ENCODE data around the gene DYNLT1. TPM values are rescaled to one million over a fixed set of nuclear protein-coding genes. Genes with fewer than 3 reads are reported as not detected.
A peak's percentile ranks its signal among the peaks of the same experiment; 100 is the strongest.
"Not testable (repeated sequence)": the region's sequence is repeated elsewhere in the genome, so short reads cannot be mapped to it uniquely, and the experiment has no call there.

DYNLT1 gene
- total RNA-seq, 4 donors from 2014 or later: 83.9 to 125 (median 113) TPM

DNA sequence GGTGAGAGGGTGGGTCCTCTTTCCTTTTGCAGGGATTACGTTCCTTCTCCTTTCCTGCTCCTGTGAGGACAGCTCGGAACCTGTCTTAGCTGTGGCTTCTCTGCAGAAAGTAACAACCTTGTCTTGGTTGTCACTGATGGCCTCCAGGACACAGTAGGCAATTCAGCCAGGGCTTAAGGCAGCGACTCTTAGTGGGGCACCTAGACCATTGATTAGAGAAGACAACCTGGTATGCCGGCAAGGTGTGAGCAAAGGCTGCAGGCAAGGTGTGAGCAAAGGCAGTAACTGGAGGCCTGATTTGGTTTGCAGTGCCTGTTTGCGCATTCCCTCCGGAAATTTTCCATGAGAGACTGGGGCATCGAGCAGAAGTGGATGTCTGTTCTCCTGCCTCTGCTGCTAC lies 37.6 kb downstream of the DYNLT1 start:
- Histone ChIP-seq H3K36me3 (peaks cover 0 to 74% of the 10 kb centered on the region in 2 donors), H3K27ac (no peak overlapping the region), H3K4me1 (no peaks in the 10 kb centered on the region), H3K9me3 (no peaks in the 10 kb centered on the region), H3K4me3 (no peak overlapping the region), H3K27me3 (no peaks in the 10 kb centered on the region)
- 92 to 95% methylated on average over 4 to 6 of the region's 7 CpGs for WGBS, 2 donors (ENCODE audit: low coverage in 1 of 2)
- TF ChIP-seq POLR2AphosphoS5 (IDR thresholded peaks at IDR 0.05): no peak
- TF ChIP-seq, protein P1, sequence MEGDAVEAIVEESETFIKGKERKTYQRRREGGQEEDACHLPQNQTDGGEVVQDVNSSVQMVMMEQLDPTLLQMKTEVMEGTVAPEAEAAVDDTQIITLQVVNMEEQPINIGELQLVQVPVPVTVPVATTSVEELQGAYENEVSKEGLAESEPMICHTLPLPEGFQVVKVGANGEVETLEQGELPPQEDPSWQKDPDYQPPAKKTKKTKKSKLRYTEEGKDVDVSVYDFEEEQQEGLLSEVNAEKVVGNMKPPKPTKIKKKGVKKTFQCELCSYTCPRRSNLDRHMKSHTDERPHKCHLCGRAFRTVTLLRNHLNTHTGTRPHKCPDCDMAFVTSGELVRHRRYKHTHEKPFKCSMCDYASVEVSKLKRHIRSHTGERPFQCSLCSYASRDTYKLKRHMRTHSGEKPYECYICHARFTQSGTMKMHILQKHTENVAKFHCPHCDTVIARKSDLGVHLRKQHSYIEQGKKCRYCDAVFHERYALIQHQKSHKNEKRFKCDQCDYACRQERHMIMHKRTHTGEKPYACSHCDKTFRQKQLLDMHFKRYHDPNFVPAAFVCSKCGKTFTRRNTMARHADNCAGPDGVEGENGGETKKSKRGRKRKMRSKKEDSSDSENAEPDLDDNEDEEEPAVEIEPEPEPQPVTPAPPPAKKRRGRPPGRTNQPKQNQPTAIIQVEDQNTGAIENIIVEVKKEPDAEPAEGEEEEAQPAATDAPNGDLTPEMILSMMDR (IDR thresholded peaks at IDR 0.05): no peak
- no peak for TF ChIP-seq POLR2A (IDR thresholded peaks at IDR 0.05)
- TF ChIP-seq EP300 (IDR thresholded peaks at IDR 0.05): no peak
- no peak for ATAC-seq

DNA sequence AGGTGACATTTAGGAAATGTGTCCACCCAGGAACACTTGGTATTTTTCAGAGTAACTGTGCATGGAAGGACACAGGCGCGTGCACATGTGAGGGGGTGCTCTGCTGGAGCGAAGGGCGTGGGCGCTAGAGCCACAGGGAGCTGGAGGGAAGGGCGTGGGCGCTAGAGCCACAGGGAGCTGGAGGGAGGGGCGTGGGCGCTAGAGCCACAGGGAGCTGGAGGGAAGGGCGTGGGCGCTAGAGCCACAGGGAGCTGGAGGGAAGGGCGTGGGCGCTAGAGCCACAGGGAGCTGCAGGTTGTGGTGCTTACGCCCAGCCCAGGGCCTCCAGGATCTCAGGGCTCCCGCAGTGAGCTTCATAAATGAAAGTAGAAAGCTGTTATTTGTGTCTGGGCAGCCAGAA lies 38.5 kb downstream of the DYNLT1 start:
- ATAC-seq, H3K9me3 ChIP-seq, H3K27me3 ChIP-seq, H3K27ac ChIP-seq, H3K4me3 ChIP-seq, H3K4me1 ChIP-seq: not testable (repeated sequence)
- H3K36me3 ChIP-seq: peaks cover 0 to 73% of the 10 kb centered on the region in 2 donors
- WGBS, 2 donors (ENCODE audit: low coverage in 1 of 2): 78 to 94% methylated on average over 7 of the region's 15 CpGs

DNA sequence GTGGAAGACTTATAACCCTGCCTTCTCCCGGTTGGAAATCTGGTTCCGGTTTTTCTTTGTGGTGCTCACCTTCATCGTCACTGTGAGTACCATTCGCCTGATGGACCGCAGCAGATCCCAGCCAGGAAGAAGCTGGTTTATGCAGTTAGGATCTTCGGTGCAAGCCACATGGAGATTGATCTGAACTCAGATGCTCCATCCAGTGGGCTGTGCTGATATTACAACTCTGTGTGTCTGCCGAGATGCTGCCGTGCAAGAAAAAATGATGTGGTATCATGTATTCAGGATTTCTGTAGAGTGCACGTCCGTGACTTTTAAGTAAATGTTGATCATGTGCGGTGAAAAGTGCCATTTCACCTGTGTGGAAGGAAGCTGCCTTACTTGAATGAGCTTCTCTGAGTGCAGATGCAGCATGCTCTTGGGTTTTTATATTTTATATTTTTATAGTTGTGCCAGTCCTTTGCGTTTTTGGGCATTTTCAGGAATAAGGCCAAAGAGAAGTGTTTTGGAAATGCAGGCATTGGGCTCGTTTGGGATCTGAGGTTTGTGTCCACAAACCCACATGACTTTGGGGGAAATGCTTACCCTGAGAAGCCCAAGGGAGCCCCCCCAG lies 39.2 kb downstream of the DYNLT1 start:
- H3K36me3 ChIP-seq: peaks cover 0 to 71% of the 10 kb centered on the region in 2 donors
- no peak for TF ChIP-seq POLR2AphosphoS5 (IDR thresholded peaks at IDR 0.05)
- TF ChIP-seq, protein P1 (IDR thresholded peaks at IDR 0.05): peak; percentile 43 to 79 (median 72)
- WGBS, 2 donors (ENCODE audit: low coverage in 1 of 2): 26 to 27% methylated on average over 7 to 13 of the region's 13 CpGs
- no peak overlapping the region for H3K4me3 ChIP-seq
- H3K27ac ChIP-seq: no peak overlapping the region
- H3K4me1 ChIP-seq: no peaks in the 10 kb centered on the region
- no peaks in the 10 kb centered on the region for H3K27me3 ChIP-seq
- H3K9me3 ChIP-seq: no peaks in the 10 kb centered on the region
- ATAC-seq: peak; percentile 63

DNA sequence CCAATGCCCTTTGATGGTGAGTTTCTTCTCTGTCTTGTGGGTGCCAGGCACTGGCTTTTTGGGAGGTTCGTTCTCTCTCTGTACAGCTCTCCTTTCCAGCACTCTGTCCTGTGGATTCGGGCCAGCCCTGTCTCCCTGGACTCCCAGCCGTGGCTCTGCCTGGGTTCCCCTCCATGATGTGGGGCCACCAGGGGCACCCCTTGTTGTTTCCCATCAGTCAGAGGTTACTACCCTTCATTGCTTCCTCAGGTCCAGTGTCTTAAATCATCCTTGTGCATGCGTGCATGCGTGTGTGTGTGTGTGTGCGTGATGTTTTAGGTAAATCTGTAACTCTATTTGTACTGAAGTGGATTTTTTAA lies 40.5 kb downstream of the DYNLT1 start:
- Histone ChIP-seq H3K9me3 (no peaks in the 10 kb centered on the region), H3K4me1 (no peaks in the 10 kb centered on the region), H3K27ac (no peak overlapping the region), H3K36me3 (peaks cover 0 to 70% of the 10 kb centered on the region in 2 donors), H3K27me3 (no peaks in the 10 kb centered on the region), H3K4me3 (no peak overlapping the region)
- whole genome bisulfite sequencing, 2 donors (ENCODE audit: low coverage in 1 of 2): 67 to 79% methylated on average over 2 of the region's 6 CpGs
- ATAC-seq: no peak
- TF ChIP-seq POLR2AphosphoS5 (IDR thresholded peaks at IDR 0.05): no peak
- TF ChIP-seq POLR2A (IDR thresholded peaks at IDR 0.05): no peak
- TF ChIP-seq, protein P1 (IDR thresholded peaks at IDR 0.05): no peak
- TF ChIP-seq EP300 (IDR thresholded peaks at IDR 0.05): no peak

DNA sequence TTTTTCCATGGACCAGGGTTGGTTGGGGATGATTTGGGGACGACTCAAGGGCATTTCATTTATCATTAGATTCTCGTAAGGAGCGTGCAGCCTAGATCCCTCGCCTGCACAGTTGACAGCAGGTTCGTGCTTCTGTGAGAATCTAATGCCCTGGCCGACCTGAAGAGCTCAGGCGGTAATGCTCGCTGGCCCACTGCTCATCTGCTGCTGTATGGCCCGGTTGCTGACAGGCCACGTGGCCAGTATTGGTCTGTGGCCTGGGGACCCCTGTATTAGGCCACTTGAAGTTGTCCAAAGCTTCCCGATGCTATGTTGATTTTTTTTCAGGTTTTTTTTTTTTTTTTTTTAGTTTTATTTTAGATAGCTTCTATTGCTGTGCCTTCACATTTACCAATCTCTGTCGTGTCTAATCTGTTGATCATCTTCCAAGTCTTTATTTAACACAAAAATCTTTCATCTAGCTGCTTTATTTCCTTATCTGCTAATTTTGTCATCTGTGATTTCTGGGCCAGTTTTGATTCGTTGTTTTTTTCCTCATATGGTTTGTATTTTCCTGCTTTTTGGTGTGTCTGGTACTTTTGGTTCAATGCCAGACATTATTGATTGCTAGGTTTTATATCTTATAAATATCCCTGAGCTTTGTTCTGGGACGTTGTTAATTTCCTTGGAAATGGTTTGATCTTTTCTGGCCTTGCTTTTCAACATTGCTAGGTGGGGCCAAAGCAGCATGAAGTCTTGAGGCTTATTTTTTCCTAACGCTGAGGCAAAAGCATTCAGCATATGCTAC lies 41.1 kb downstream of the DYNLT1 start:
- Histone ChIP-seq H3K36me3 (peaks cover 0 to 70% of the 10 kb centered on the region in 2 donors), H3K27me3 (no peaks in the 10 kb centered on the region), H3K9me3 (no peaks in the 10 kb centered on the region), H3K27ac (no peak overlapping the region), H3K4me3 (no peak overlapping the region), H3K4me1 (no peaks in the 10 kb centered on the region)
- TF ChIP-seq POLR2AphosphoS5 (IDR thresholded peaks at IDR 0.05): no peak
- ATAC-seq: no peak
- 56 to 81% methylated on average over 5 to 14 of the region's 15 CpGs for WGBS, 2 donors (ENCODE audit: low coverage in 1 of 2)

DNA sequence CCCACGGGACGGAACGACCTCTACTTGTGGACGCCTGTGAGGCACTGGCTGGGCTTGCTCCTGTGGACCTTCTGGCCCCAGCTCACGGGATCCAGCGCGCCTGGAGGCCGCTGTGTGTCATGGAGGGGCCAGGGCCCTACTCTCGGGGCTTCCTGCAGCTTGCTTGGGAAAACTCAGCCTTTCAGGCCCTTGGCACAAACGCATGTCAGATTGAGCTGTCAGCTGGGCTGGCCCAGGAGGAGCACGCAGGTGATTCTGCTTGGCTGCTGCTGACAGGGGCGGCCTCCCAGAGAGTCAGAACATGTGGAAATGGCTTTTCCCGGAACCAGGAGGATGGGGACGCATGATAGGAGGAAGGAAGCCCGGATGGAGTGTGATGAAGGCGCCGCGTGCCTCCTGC lies 44.9 kb downstream of the DYNLT1 start:
- Histone ChIP-seq H3K4me3 (no peak overlapping the region), H3K9me3 (no peaks in the 10 kb centered on the region), H3K27ac (no peak overlapping the region), H3K27me3 (no peaks in the 10 kb centered on the region), H3K36me3 (peaks cover 0 to 77% of the 10 kb centered on the region in 2 donors), H3K4me1 (no peaks in the 10 kb centered on the region)
- whole genome bisulfite sequencing, 2 donors (ENCODE audit: low coverage in 1 of 2): 93 to 100% methylated on average over 3 to 4 of the region's 18 CpGs
- TF ChIP-seq EP300 (IDR thresholded peaks at IDR 0.05) (no peak), POLR2AphosphoS5 (IDR thresholded peaks at IDR 0.05) (no peak), POLR2A (IDR thresholded peaks at IDR 0.05) (no peak)
- TF ChIP-seq, protein P1 (IDR thresholded peaks at IDR 0.05): no peak
- ATAC-seq: no peak

All from gastroesophageal sphincter (tissue), 4 donors.